SK-N-SH (cell line): ENCODE data around the gene PLK4. TPM values are rescaled to one million over a fixed set of nuclear protein-coding genes. Genes with fewer than 3 reads are reported as not detected.
"Not testable (repeated sequence)": the region's sequence is repeated elsewhere in the genome, so short reads cannot be mapped to it uniquely, and the experiment has no call there.

Source experiments
- CTCF ChIA-PET: fragments of 300-600, 350-600 bp; formaldehyde crosslinking; extraction: SDS; loops from one replicate; lab custom pipeline; 2021; lab: Yijun Ruan, JAX
- POLR2A ChIA-PET: fragments of 350-600 bp; sonication (Branson Sonifier 250); formaldehyde crosslinking; extraction: SDS; loops from one replicate; lab custom pipeline; 2020; ENCODE audit warnings: antibody characterized with exemption, inconsistent platforms; lab: Yijun Ruan, JAX
- DNase-seq: peaks from one replicate; pipeline ENCODE4 v3.0.0; 2012
- H2AFZ ChIP-seq: fragments of 200-600 bp; sonication (generic); 2 replicates; pipeline ENCODE4 v1.8.1; 2016; ENCODE audit warnings: antibody characterized with exemption, mild to moderate bottlenecking, low read depth
- H3F3A ChIP-seq: fragments of 200-600 bp; sonication (generic); replicated peaks from 2 replicates; pipeline ENCODE3; 2016; ENCODE audit warnings: antibody characterized with exemption, mild to moderate bottlenecking; ENCODE audit not compliant: insufficient read depth
- H3K27ac ChIP-seq, 2 experiments: fragments of 200-500 bp in 1 of 2; fragments of 200-600 bp in 1 of 2; sonication (Bioruptor generic) in 1 of 2; sonication (generic), shearing (Covaris generic) in 1 of 2; 2 replicates each; pipeline versions ENCODE4 v1.5.1 to v1.6.1; 2014 to 2016; ENCODE audit warnings: low read depth in 2 of 2, inconsistent platforms in 1 of 2, low read length in 1 of 2, mild to moderate bottlenecking in 1 of 2, mixed read lengths in 1 of 2
- H3K27me3 ChIP-seq: fragments of 200-600 bp; sonication (generic), shearing (Covaris generic); 2 replicates; pipeline ENCODE4 v1.6.1; 2016; ENCODE audit warnings: mixed run types; ENCODE audit not compliant: insufficient read depth
- H3K36me3 ChIP-seq, 2 experiments: fragments of 200-500 bp in 1 of 2; fragments of 200-600 bp in 1 of 2; sonication (Bioruptor generic) in 1 of 2; sonication (generic) in 1 of 2; replicated peaks in 1 of 2; 2 replicates each; pipeline versions ENCODE3 to v1.5.1; 2014 to 2016; ENCODE audit warnings: low read length in 1 of 2, mild to moderate bottlenecking in 1 of 2; ENCODE audit not compliant: insufficient read depth in 2 of 2, control insufficient read depth in 1 of 2
- H3K4me1 ChIP-seq, 2 experiments: fragments of 200-500 bp in 1 of 2; fragments of 200-600 bp in 1 of 2; sonication (Bioruptor generic) in 1 of 2; sonication (generic), shearing (Covaris generic) in 1 of 2; 2 replicates each; pipeline versions ENCODE4 v1.5.1 to v1.6.1; 2014 to 2016; ENCODE audit warnings: low read depth in 1 of 2, low read length in 1 of 2, mixed run types in 1 of 2; ENCODE audit not compliant: insufficient read depth in 2 of 2, control insufficient read depth in 1 of 2
- H3K4me2 ChIP-seq: fragments of 200-600 bp; sonication (generic), shearing (Covaris generic); 2 replicates; pipeline ENCODE4 v1.6.1; 2017; ENCODE audit warnings: mixed run types
- H3K4me3 ChIP-seq, 2 experiments: fragments of 200-500 bp in 1 of 2; fragments of 200-600 bp in 1 of 2; sonication (Bioruptor generic) in 1 of 2; sonication (generic), shearing (Covaris generic) in 1 of 2; 2 replicates each; pipeline versions ENCODE4 v1.5.1 to v1.8.1; 2014 to 2016; ENCODE audit warnings: low read depth in 2 of 2, inconsistent platforms in 1 of 2, low read length in 1 of 2, mild to moderate bottlenecking in 1 of 2, mixed read lengths in 1 of 2, moderate library complexity in 1 of 2
- H3K79me2 ChIP-seq: fragments of 200-600 bp; sonication (generic); 2 replicates; pipeline ENCODE4 v1.8.1; 2017; ENCODE audit warnings: mild to moderate bottlenecking; ENCODE audit not compliant: insufficient read depth
- H3K9ac ChIP-seq: fragments of 200-600 bp; sonication (generic); 2 replicates; pipeline ENCODE4 v1.6.1; 2017; ENCODE audit warnings: mixed run types
- H3K9me2 ChIP-seq: fragments of 200-600 bp; sonication (generic); 2 replicates; pipeline ENCODE4 v1.6.1; 2017; ENCODE audit warnings: mixed run types
- H3K9me3 ChIP-seq: fragments of 200-600 bp; sonication (generic); 2 replicates; pipeline ENCODE4 v1.6.1; 2017; ENCODE audit warnings: mixed run types, mild to moderate bottlenecking, moderate library complexity
- H4K20me1 ChIP-seq: fragments of 200-600 bp; sonication (generic); 2 replicates; pipeline ENCODE4 v1.6.1; 2017; ENCODE audit warnings: mild to moderate bottlenecking, mixed run types; ENCODE audit not compliant: insufficient read depth
- ELF1 ChIP-seq: IDR thresholded peaks from 2 replicates; pipeline ENCODE4 v1.4.0; 2012
- EZH2phosphoT487 ChIP-seq: fragments of 200-600 bp; sonication (generic); IDR thresholded peaks from 2 replicates; pipeline ENCODE4 v1.6.1; 2017; ENCODE audit warnings: low read depth, mixed run types, mild to moderate bottlenecking, antibody characterized with exemption, moderate library complexity, borderline replicate concordance
- FOSL2 ChIP-seq: IDR thresholded peaks from 2 replicates; pipeline ENCODE4 v1.4.0; 2012; ENCODE audit warnings: low read depth, mild to moderate bottlenecking, moderate library complexity, borderline replicate concordance
- FOXJ3 ChIP-seq: sonication (generic); formaldehyde crosslinking; IDR thresholded peaks from 2 replicates; pipeline ENCODE4 v1.5.1; 2020; ENCODE audit warnings: mild to moderate bottlenecking, missing genetic modification reagents
- GABPA ChIP-seq: IDR thresholded peaks from 2 replicates; pipeline ENCODE4 v1.4.0; 2012; ENCODE audit warnings: low read depth, mild to moderate bottlenecking
- IRF3 ChIP-seq: fragments of 150-350 bp; IDR thresholded peaks from 2 replicates; pipeline ENCODE4 v1.6.1; 2016; ENCODE audit warnings: mild to moderate bottlenecking, low read depth, low read length
- JUND ChIP-seq: IDR thresholded peaks from 2 replicates; pipeline ENCODE4 v1.4.0; 2012
- MAX ChIP-seq: IDR thresholded peaks from 2 replicates; pipeline ENCODE4 v1.4.0; 2012; ENCODE audit warnings: low read depth
- MXI1 ChIP-seq: IDR thresholded peaks from 2 replicates; pipeline ENCODE4 v1.6.1; 2012; ENCODE audit warnings: mild to moderate bottlenecking, low read depth, low read length, improper control_type of control experiment
- NFIC ChIP-seq: IDR thresholded peaks from 2 replicates; pipeline ENCODE4 v1.4.0; 2012; ENCODE audit warnings: borderline replicate concordance
- RAD21 ChIP-seq: IDR thresholded peaks from 2 replicates; pipeline ENCODE4 v1.6.1; 2012; ENCODE audit warnings: mild to moderate bottlenecking, low read length
- RFX5 ChIP-seq: IDR thresholded peaks from 2 replicates; pipeline ENCODE4 v1.6.1; 2012; ENCODE audit warnings: mild to moderate bottlenecking, improper control_type of control experiment, low read length
- RXRA ChIP-seq: IDR thresholded peaks from 2 replicates; pipeline ENCODE4 v1.4.0; 2012; ENCODE audit warnings: low read depth, mild to moderate bottlenecking, borderline replicate concordance
- SMC3 ChIP-seq: IDR thresholded peaks from 2 replicates; pipeline ENCODE4 v1.6.1; 2012; ENCODE audit warnings: low read depth, low read length, improper control_type of control experiment
- TEAD4 ChIP-seq: IDR thresholded peaks from 2 replicates; pipeline ENCODE4 v1.4.0; 2012; ENCODE audit warnings: mild to moderate bottlenecking, borderline replicate concordance; ENCODE audit not compliant: insufficient read depth
- YY1 ChIP-seq: IDR thresholded peaks from 2 replicates; pipeline ENCODE4 v1.4.0; 2012; ENCODE audit warnings: low read depth, mild to moderate bottlenecking
- WGBS: methylation state at CpG from one replicate; pipeline ENCODE4 v1.1.6; 2017; ENCODE audit warnings: low lambda C conversion rate; 5-methylcytosine and 5-hydroxymethylcytosine counted together
- polyA plus RNA-seq, 3 experiments: library from polyadenylated mRNA; depleted of rRNA; stranded (reverse); fragments of >200 nt; gene quantifications; 2 replicates each; pipeline ENCODE4 v1.2.3, GENCODE V29; 2012
- TF ChIP-seq, protein P1 (sequence below): IDR thresholded peaks from 2 replicates; pipeline ENCODE4 v1.6.1; 2012; ENCODE audit warnings: mild to moderate bottlenecking, low read depth, low read length, moderate library complexity
- TF ChIP-seq, protein P2 (sequence below): IDR thresholded peaks from 2 replicates; pipeline ENCODE4; 2012
- TF ChIP-seq, protein P3 (sequence below): IDR thresholded peaks from 2 replicates; pipeline ENCODE4 v1.4.0; 2012; ENCODE audit warnings: low read depth, borderline replicate concordance

The PLK4 gene
- polyA plus RNA-seq, 1 of the 3 experiments (the other 2 are of a cell fraction) = 10.5 TPM

- no peak for TF ChIP-seq ELF1
- TF ChIP-seq NFIC = no peak
- no peak for TF ChIP-seq EZH2phosphoT487
- TF ChIP-seq, protein P1, sequence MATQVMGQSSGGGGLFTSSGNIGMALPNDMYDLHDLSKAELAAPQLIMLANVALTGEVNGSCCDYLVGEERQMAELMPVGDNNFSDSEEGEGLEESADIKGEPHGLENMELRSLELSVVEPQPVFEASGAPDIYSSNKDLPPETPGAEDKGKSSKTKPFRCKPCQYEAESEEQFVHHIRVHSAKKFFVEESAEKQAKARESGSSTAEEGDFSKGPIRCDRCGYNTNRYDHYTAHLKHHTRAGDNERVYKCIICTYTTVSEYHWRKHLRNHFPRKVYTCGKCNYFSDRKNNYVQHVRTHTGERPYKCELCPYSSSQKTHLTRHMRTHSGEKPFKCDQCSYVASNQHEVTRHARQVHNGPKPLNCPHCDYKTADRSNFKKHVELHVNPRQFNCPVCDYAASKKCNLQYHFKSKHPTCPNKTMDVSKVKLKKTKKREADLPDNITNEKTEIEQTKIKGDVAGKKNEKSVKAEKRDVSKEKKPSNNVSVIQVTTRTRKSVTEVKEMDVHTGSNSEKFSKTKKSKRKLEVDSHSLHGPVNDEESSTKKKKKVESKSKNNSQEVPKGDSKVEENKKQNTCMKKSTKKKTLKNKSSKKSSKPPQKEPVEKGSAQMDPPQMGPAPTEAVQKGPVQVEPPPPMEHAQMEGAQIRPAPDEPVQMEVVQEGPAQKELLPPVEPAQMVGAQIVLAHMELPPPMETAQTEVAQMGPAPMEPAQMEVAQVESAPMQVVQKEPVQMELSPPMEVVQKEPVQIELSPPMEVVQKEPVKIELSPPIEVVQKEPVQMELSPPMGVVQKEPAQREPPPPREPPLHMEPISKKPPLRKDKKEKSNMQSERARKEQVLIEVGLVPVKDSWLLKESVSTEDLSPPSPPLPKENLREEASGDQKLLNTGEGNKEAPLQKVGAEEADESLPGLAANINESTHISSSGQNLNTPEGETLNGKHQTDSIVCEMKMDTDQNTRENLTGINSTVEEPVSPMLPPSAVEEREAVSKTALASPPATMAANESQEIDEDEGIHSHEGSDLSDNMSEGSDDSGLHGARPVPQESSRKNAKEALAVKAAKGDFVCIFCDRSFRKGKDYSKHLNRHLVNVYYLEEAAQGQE = no peak
- no peak for TF ChIP-seq RFX5
- TF ChIP-seq MXI1 = no peak
- TF ChIP-seq RXRA = no peak
- no peak for TF ChIP-seq MAX
- TF ChIP-seq FOSL2 = no peak
- TF ChIP-seq FOXJ3 = no peak
- TF ChIP-seq TEAD4 = no peak
- no peak for TF ChIP-seq GABPA
- TF ChIP-seq JUND = no peak
- no peak for TF ChIP-seq YY1
- TF ChIP-seq, protein P2, sequence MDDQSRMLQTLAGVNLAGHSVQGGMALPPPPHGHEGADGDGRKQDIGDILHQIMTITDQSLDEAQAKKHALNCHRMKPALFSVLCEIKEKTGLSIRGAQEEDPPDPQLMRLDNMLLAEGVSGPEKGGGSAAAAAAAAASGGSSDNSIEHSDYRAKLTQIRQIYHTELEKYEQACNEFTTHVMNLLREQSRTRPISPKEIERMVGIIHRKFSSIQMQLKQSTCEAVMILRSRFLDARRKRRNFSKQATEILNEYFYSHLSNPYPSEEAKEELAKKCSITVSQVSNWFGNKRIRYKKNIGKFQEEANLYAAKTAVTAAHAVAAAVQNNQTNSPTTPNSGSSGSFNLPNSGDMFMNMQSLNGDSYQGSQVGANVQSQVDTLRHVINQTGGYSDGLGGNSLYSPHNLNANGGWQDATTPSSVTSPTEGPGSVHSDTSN = no peak
- TF ChIP-seq, protein P3, sequence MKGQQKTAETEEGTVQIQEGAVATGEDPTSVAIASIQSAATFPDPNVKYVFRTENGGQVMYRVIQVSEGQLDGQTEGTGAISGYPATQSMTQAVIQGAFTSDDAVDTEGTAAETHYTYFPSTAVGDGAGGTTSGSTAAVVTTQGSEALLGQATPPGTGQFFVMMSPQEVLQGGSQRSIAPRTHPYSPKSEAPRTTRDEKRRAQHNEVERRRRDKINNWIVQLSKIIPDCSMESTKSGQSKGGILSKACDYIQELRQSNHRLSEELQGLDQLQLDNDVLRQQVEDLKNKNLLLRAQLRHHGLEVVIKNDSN = no peak
- no peak for TF ChIP-seq IRF3
- no peak for TF ChIP-seq SMC3
- TF ChIP-seq RAD21 = no peak
- Histone ChIP-seq H3F3A (peaks cover 14% of the 10 kb centered on the region), H3K9me3 (no peaks in the 10 kb centered on the region), H3K36me3 (peaks cover 35 to 55% of the 10 kb centered on the region in 2 experiments), H4K20me1 (no peaks in the 10 kb centered on the region), H3K4me1 (no peaks in the 10 kb centered on the region), H3K9ac (no peak overlapping the region), H3K27ac (no peak overlapping the region), H3K79me2 (no peaks in the 10 kb centered on the region), H2AFZ (no peak overlapping the region), H3K27me3 (no peaks in the 10 kb centered on the region), H3K4me2 (no peak overlapping the region), H3K9me2 (no peaks in the 10 kb centered on the region), H3K4me3 (no peak overlapping the region)
- no peak for DNase-seq
- POLR2A ChIA-PET = interaction anchor here (0.6 kb wide), 1 partner anchor 492 kb away, joined by 4 read pairs; no protein-coding TSS in a partner anchor
- 83% methylated on average over 2 of the region's 2 CpGs for WGBS
- CTCF ChIA-PET = no interaction called here
Measured at GRCh38 chr4:127922226-127922625, 41.5 kb downstream of the PLK4 start.

DNA sequence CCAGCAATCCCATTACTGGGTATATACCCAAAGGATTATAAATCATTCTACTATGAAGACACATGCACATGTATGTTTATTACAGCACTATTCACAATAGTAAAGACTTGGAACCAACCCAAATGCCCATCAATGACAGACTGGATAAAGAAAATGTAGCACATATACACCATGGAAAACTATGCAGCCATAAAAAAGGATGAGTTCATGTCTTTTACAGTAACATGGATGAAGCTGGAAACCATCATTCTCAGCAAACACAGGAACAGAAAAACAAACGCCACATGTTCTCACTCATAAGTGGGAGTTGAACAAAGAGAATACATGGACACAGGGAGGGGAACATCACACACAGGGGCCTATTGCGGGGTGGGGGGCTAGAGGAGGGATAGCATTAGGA is 45.0 kb downstream of the PLK4 start:
- H3K27me3 ChIP-seq, H3K4me3 ChIP-seq, POLR2A ChIA-PET, CTCF ChIA-PET, H3K9me3 ChIP-seq, H3K9ac ChIP-seq, H3K79me2 ChIP-seq, H3F3A ChIP-seq, H3K9me2 ChIP-seq, H3K4me1 ChIP-seq, H2AFZ ChIP-seq, H3K4me2 ChIP-seq, H3K27ac ChIP-seq, DNase-seq, H4K20me1 ChIP-seq: not testable (repeated sequence)
- 92% methylated on average over 2 of the region's 2 CpGs for WGBS
- peaks cover 11 to 44% of the 10 kb centered on the region in 2 experiments for H3K36me3 ChIP-seq
